H9 (cell line): ENCODE measurements around the gene CHST15. TPM values are rescaled to one million over a fixed set of nuclear protein-coding genes. Genes with fewer than 3 reads are reported as not detected.
A peak's percentile ranks its signal among the peaks of the same experiment; 100 is the strongest.

ENCODE experiments used
- DNase-seq: peaks from one replicate; pipeline ENCODE4 v3.0.0-alpha.2; 2017
- H2AFZ ChIP-seq: one replicate; pipeline ENCODE4 v1.6.1; 2013; ENCODE audit warnings: mild to moderate bottlenecking, low read length, control low read depth, moderate library complexity
- H2AK5ac ChIP-seq: 2 replicates; pipeline ENCODE4 v1.6.1; 2013; ENCODE audit warnings: low read length, control low read depth, mixed read lengths; ENCODE audit not compliant: insufficient read length
- H2BK120ac ChIP-seq: one replicate; pipeline ENCODE4 v1.6.1; 2013; ENCODE audit warnings: low read depth, mild to moderate bottlenecking, low read length, control low read depth, inconsistent platforms; ENCODE audit not compliant: poor library complexity, severe bottlenecking
- H2BK12ac ChIP-seq: 2 replicates; pipeline ENCODE4 v1.6.1; 2013; ENCODE audit warnings: low read length, control low read depth, mixed read lengths, low read depth; ENCODE audit not compliant: insufficient read length
- H2BK15ac ChIP-seq: 2 replicates; pipeline ENCODE4 v1.6.1; 2013; ENCODE audit warnings: low read depth, low read length, control low read depth
- H2BK20ac ChIP-seq: one replicate; pipeline ENCODE4 v1.6.1; 2013; ENCODE audit warnings: low read depth, mild to moderate bottlenecking, low read length, control low read depth, inconsistent platforms; ENCODE audit not compliant: poor library complexity, severe bottlenecking
- H2BK5ac ChIP-seq: 2 replicates; pipeline ENCODE4 v1.6.1; 2013; ENCODE audit warnings: low read length, control low read depth, mixed read lengths; ENCODE audit not compliant: insufficient read length
- H3K14ac ChIP-seq: 2 replicates; pipeline ENCODE4 v1.6.1; 2013; ENCODE audit warnings: low read length, control low read depth; ENCODE audit not compliant: insufficient read depth
- H3K18ac ChIP-seq: 2 replicates; pipeline ENCODE4 v1.6.1; 2013; ENCODE audit warnings: low read depth, mild to moderate bottlenecking, mixed read lengths, low read length, control low read depth; ENCODE audit not compliant: insufficient read length
- H3K23ac ChIP-seq: 2 replicates; pipeline ENCODE4 v1.6.1; 2013; ENCODE audit warnings: low read length, control low read depth, mixed read lengths, low read depth; ENCODE audit not compliant: insufficient read length
- H3K23me2 ChIP-seq: 2 replicates; pipeline ENCODE4 v1.6.1; 2013; ENCODE audit warnings: low read depth, mild to moderate bottlenecking, mixed read lengths, low read length, control low read depth; ENCODE audit not compliant: insufficient read length, poor library complexity, severe bottlenecking
- H3K27ac ChIP-seq: 2 replicates; pipeline ENCODE4 v1.5.1; 2013; ENCODE audit warnings: low read length, control low read depth, mixed read lengths, low read depth; ENCODE audit not compliant: insufficient read length
- H3K27me3 ChIP-seq: 2 replicates; pipeline ENCODE4 v1.6.1; 2013; ENCODE audit warnings: low read length, control low read depth, inconsistent platforms; ENCODE audit not compliant: insufficient read depth
- H3K4ac ChIP-seq: 2 replicates; pipeline ENCODE4 v1.6.1; 2013; ENCODE audit warnings: low read depth, mild to moderate bottlenecking, control low read depth, inconsistent platforms, low read length, moderate library complexity
- H3K4me1 ChIP-seq: 2 replicates; pipeline ENCODE4 v1.6.1; 2013; ENCODE audit warnings: low read length, control low read depth, inconsistent platforms; ENCODE audit not compliant: insufficient read depth
- H3K4me2 ChIP-seq: 2 replicates; pipeline ENCODE4 v1.6.1; 2013; ENCODE audit warnings: low read length, control low read depth, mixed read lengths; ENCODE audit not compliant: insufficient read length, insufficient read depth
- H3K56ac ChIP-seq: 2 replicates; pipeline ENCODE4 v1.6.1; 2013; ENCODE audit warnings: low read depth, mild to moderate bottlenecking, mixed read lengths, low read length, control low read depth; ENCODE audit not compliant: insufficient read length
- H3K79me1 ChIP-seq: 2 replicates; pipeline ENCODE4 v1.6.1; 2013; ENCODE audit warnings: low read depth, mild to moderate bottlenecking, moderate library complexity, low read length, control low read depth, inconsistent platforms; ENCODE audit not compliant: insufficient read depth, poor library complexity, severe bottlenecking
- H3K79me2 ChIP-seq: 2 replicates; pipeline ENCODE4 v1.6.1; 2013; ENCODE audit warnings: low read length, control low read depth, inconsistent platforms; ENCODE audit not compliant: insufficient read depth
- H3K9ac ChIP-seq: 2 replicates; pipeline ENCODE4 v1.6.1; 2013; ENCODE audit warnings: low read length, control low read depth, mixed read lengths; ENCODE audit not compliant: insufficient read length; ENCODE audit errors: extremely low read depth
- H3K9me3 ChIP-seq: one replicate; pipeline ENCODE4 v1.6.1; 2013; ENCODE audit warnings: low read depth, low read length, inconsistent platforms; ENCODE audit not compliant: control insufficient read depth
- H3T11ph ChIP-seq: one replicate; pipeline ENCODE4 v1.6.1; 2013; ENCODE audit warnings: mild to moderate bottlenecking, low read length, control low read depth, inconsistent platforms
- H4K20me1 ChIP-seq: one replicate; pipeline ENCODE4 v1.6.1; 2013; ENCODE audit not compliant: control insufficient read depth, insufficient read length, insufficient read depth
- H4K5ac ChIP-seq: 2 replicates; pipeline ENCODE4 v1.6.1; 2013; ENCODE audit warnings: low read depth, mild to moderate bottlenecking, mixed read lengths, low read length, control low read depth; ENCODE audit not compliant: insufficient read length
- H4K8ac ChIP-seq: replicated peaks from 2 replicates; pipeline ENCODE4 v1.6.1; 2013; ENCODE audit warnings: low read length, control low read depth, mixed read lengths, low read depth; ENCODE audit not compliant: insufficient read length
- H4K91ac ChIP-seq: 2 replicates; pipeline ENCODE4 v1.6.1; 2013; ENCODE audit warnings: low read depth, mild to moderate bottlenecking, moderate library complexity, mixed read lengths, low read length, control low read depth; ENCODE audit not compliant: insufficient read length
- H3K27ac Mint-ChIP-seq, 3 experiments: 2 replicates in 2 of 3; 3 replicates in 1 of 3; pipeline ENCODE4 v1.8.0; 2020 to 2021; ENCODE audit warnings: mixed read lengths in 3 of 3, mild to moderate bottlenecking in 1 of 3, moderate library complexity in 1 of 3
- H3K27me3 Mint-ChIP-seq: 2 replicates; pipeline ENCODE4 v1.8.0; 2021; ENCODE audit warnings: low read depth, mild to moderate bottlenecking, moderate library complexity, mixed read lengths
- H3K36me3 Mint-ChIP-seq, 3 experiments: 2 replicates in 2 of 3; 3 replicates in 1 of 3; pipeline ENCODE4 v1.8.0; 2020 to 2021; ENCODE audit warnings: low read depth in 3 of 3, mixed read lengths in 3 of 3; ENCODE audit not compliant: insufficient read depth in 1 of 3
- H3K4me1 Mint-ChIP-seq, 2 experiments: 2 replicates each; pipeline ENCODE4 v1.8.0; 2020; ENCODE audit warnings: mixed read lengths in 2 of 2
- H3K4me3 Mint-ChIP-seq, 2 experiments: 2 replicates in 1 of 2; 3 replicates in 1 of 2; pipeline ENCODE4 v1.8.0; 2020 to 2021; ENCODE audit warnings: mild to moderate bottlenecking in 2 of 2, mixed read lengths in 2 of 2, moderate library complexity in 1 of 2
- H3K9me3 Mint-ChIP-seq, 2 experiments: 2 replicates in 1 of 2; 3 replicates in 1 of 2; pipeline ENCODE4 v1.8.0; 2020; ENCODE audit warnings: mild to moderate bottlenecking in 2 of 2, mixed read lengths in 2 of 2, moderate library complexity in 1 of 2
- CTCF ChIP-seq: fragments of 200-600 bp; sonication (generic); conservative IDR thresholded peaks from 3 replicates; pipeline ENCODE4 v1.8.0; 2021; ENCODE audit warnings: antibody characterized with exemption, mild to moderate bottlenecking
- WGBS: extraction: QIAGEN DNeasy Blood & Tissue Kit; methylation state at CpG from one replicate; pipeline ENCODE4 v1.1.7; 2013; ENCODE audit warnings: missing lambda C conversion rate, low lambda C conversion rate, mixed read lengths; ENCODE audit not compliant: insufficient read length; ENCODE audit errors: extremely low coverage; 5-methylcytosine and 5-hydroxymethylcytosine counted together
- total RNA-seq: library from RNA; stranded (reverse); gene quantifications from 2 replicates; pipeline ENCODE4 v1.2.1, GENCODE V29; 2021

Gene CHST15
- total RNA-seq, 1 experiment from 2014 or later: 8.7 TPM

- no peak overlapping the region for H4K5ac ChIP-seq
- H4K8ac ChIP-seq: no peak overlapping the region
- H3K27me3 ChIP-seq: no peaks in the 10 kb centered on the region
- no peaks in the 10 kb centered on the region for H3K79me1 ChIP-seq
- Mint-ChIP-seq H3K27ac (peak overlapping the region in 2 of 3 experiments; percentile 78 to 94; a peak in 1 of 7 replicates), H3K4me3 (no peak overlapping the region; a peak in 2 of 5 replicates), H3K27me3 (no peaks in the 10 kb centered on the region), H3K4me1 (peaks cover 42 to 46% of the 10 kb centered on the region in 2 experiments), H3K9me3 (no peaks in the 10 kb centered on the region), H3K36me3 (peaks cover 0 to 2% (median 0%) of the 10 kb centered on the region in 3 experiments; a peak in 4 of 7 replicates)
- no peak overlapping the region for H2AFZ ChIP-seq
- H2BK120ac ChIP-seq: no peak overlapping the region
- no peak overlapping the region for H3K14ac ChIP-seq
- no peak overlapping the region for H2BK15ac ChIP-seq
- no peak overlapping the region for H3K4me2 ChIP-seq
- H3K4ac ChIP-seq: no peak overlapping the region
- peaks cover 8% of the 10 kb centered on the region; the same call in 1 of the 2 replicates for H3K4me1 ChIP-seq
- no peak overlapping the region for H3K23ac ChIP-seq
- no peak overlapping the region for H2BK20ac ChIP-seq
- no peak overlapping the region for H3K9ac ChIP-seq
- H3K79me2 ChIP-seq: no peaks in the 10 kb centered on the region
- no peak overlapping the region for H3K27ac ChIP-seq
- no peak overlapping the region for H3K18ac ChIP-seq
- no peak overlapping the region for H4K91ac ChIP-seq
- WGBS: no CpG with 5 or more reads among the region's 13 CpGs
- no peak overlapping the region for H3T11ph ChIP-seq
- H2AK5ac ChIP-seq: no peak overlapping the region
- no peak overlapping the region for H2BK5ac ChIP-seq
- TF ChIP-seq CTCF: peak; percentile 53; the same call in 2 of the 3 replicates
- H3K9me3 ChIP-seq: no peaks in the 10 kb centered on the region
- no peaks in the 10 kb centered on the region for H3K23me2 ChIP-seq
- no peak for DNase-seq
- H4K20me1 ChIP-seq: no peaks in the 10 kb centered on the region
- no peak overlapping the region for H3K56ac ChIP-seq
- no peak overlapping the region for H2BK12ac ChIP-seq
Observed at GRCh38 chr10:124025660-124026588, 67.5 kb downstream of the CHST15 start.
